ENCODE data around the gene CLDN6.

Gene CLDN6

GRCh38 chr16:2979669-2980226 lies 38.2 kb downstream of the CLDN6 start:
- Histone ChIP-seq H3K27me3 (no peaks in the 10 kb centered on the region), H3K9me3 (no peaks in the 10 kb centered on the region), H3K4me3 (ENCODE audit: low read depth, low read length) (peak overlapping the region; percentile 75), H3K36me3 (peaks cover 36% of the 10 kb centered on the region), H3K4me1 (peaks cover 3% of the 10 kb centered on the region)
- peak; percentile 53 for DNase-seq
- no peak for TF ChIP-seq CTCF (IDR thresholded peaks at IDR 0.05; ENCODE audit: low read depth, low read length)

- no peak for TF ChIP-seq CTCF (IDR thresholded peaks at IDR 0.05; ENCODE audit: low read depth, low read length)
- Histone ChIP-seq H3K4me3 (ENCODE audit: low read depth, low read length) (no peak overlapping the region), H3K4me1 (peaks cover 15% of the 10 kb centered on the region), H3K36me3 (peaks cover 59% of the 10 kb centered on the region), H3K27me3 (no peaks in the 10 kb centered on the region), H3K9me3 (no peaks in the 10 kb centered on the region)
- no peak for DNase-seq
Measured at GRCh38 chr16:2977440-2977839, 40.5 kb downstream of the CLDN6 start.

GRCh38 chr16:2976673-2977072 lies 41.3 kb downstream of the CLDN6 start:
- no peak for TF ChIP-seq CTCF (IDR thresholded peaks at IDR 0.05; ENCODE audit: low read depth, low read length)
- Histone ChIP-seq H3K4me3 (ENCODE audit: low read depth, low read length) (no peak overlapping the region), H3K4me1 (peaks cover 19% of the 10 kb centered on the region), H3K36me3 (peaks cover 66% of the 10 kb centered on the region), H3K9me3 (no peaks in the 10 kb centered on the region), H3K27me3 (no peaks in the 10 kb centered on the region)
- no peak for DNase-seq

GRCh38 chr16:2976201-2976600 lies 41.8 kb downstream of the CLDN6 start:
- Histone ChIP-seq H3K4me3 (ENCODE audit: low read depth, low read length) (no peak overlapping the region), H3K36me3 (peaks cover 70% of the 10 kb centered on the region), H3K27me3 (no peaks in the 10 kb centered on the region), H3K9me3 (no peaks in the 10 kb centered on the region), H3K4me1 (peaks cover 17% of the 10 kb centered on the region)
- TF ChIP-seq CTCF (IDR thresholded peaks at IDR 0.05; ENCODE audit: low read depth, low read length): no peak
- no peak for DNase-seq

- Histone ChIP-seq H3K4me1 (peaks cover 23% of the 10 kb centered on the region), H3K36me3 (peaks cover 75% of the 10 kb centered on the region), H3K4me3 (ENCODE audit: low read depth, low read length) (no peak overlapping the region), H3K9me3 (no peaks in the 10 kb centered on the region), H3K27me3 (no peaks in the 10 kb centered on the region)
- no peak for TF ChIP-seq CTCF (IDR thresholded peaks at IDR 0.05; ENCODE audit: low read depth, low read length)
- no peak for DNase-seq
Measured at GRCh38 chr16:2975161-2975795, 42.7 kb downstream of the CLDN6 start.

GRCh38 chr16:2974319-2975056 lies 43.5 kb downstream of the CLDN6 start:
- no peak for TF ChIP-seq CTCF (IDR thresholded peaks at IDR 0.05; ENCODE audit: low read depth, low read length)
- Histone ChIP-seq H3K27me3 (no peaks in the 10 kb centered on the region), H3K4me3 (ENCODE audit: low read depth, low read length) (no peak overlapping the region), H3K9me3 (no peaks in the 10 kb centered on the region), H3K36me3 (peaks cover 75% of the 10 kb centered on the region), H3K4me1 (peaks cover 23% of the 10 kb centered on the region)
- no peak for DNase-seq
